ENCODE measurements around the gene PLP2.

DNA sequence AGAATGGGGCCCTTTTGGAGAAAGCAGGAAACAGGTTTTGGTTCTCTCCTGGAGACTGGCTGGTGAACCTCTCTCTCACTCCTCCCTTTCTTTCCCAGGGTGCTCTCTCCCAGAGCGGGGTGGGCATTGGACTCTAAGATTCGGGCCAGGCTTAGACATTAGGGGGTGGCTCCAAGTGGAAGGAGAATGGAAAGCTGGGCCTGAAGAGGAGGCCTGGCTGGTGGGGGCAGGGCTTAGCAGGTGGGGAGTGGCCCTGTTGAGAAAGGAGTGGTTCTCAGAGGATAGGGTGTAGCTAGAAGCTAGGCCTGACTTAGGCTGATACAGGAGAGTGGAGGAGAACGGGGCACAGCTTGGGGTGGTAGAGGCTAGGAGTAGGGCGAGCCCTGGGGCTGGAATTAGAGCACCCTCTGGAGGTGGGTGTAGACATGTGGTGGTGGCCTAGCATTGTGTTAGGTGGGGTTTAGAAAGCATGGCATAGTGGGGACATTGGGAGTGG is 5.7 kb downstream of the PLP2 start:
- no peak for TF ChIP-seq REST (IDR thresholded peaks at IDR 0.05; ENCODE audit: borderline replicate concordance in 1 of 2, low read depth in 1 of 2, low read length in 2 of 2)
- TF ChIP-seq KDM1A (CRISPR knock-in tag; IDR thresholded peaks at IDR 0.05) = no peak
